Loucy (cell line): ENCODE measurements around the gene GRM5.

ENCODE experiments used
- H2AFZ ChIP-seq: fragments of 200-600 bp; sonication (generic); 2 replicates; pipeline ENCODE4 v1.6.0; 2016; ENCODE audit warnings: antibody characterized with exemption, mild to moderate bottlenecking, low read length, moderate library complexity
- H3F3A ChIP-seq: fragments of 200-600 bp; 2 replicates; pipeline ENCODE4 v1.6.0; 2016; ENCODE audit warnings: antibody characterized with exemption, low read depth, mild to moderate bottlenecking
- H3K27me3 ChIP-seq: fragments of 200-600 bp; sonication (generic); 2 replicates; pipeline ENCODE4 v1.6.1; 2014; ENCODE audit warnings: low read length, mild to moderate bottlenecking; ENCODE audit not compliant: insufficient read depth, poor library complexity, severe bottlenecking
- H3K36me3 ChIP-seq: fragments of 200-600 bp; sonication (generic); 2 replicates; pipeline ENCODE4 v1.6.1; 2016; ENCODE audit warnings: low read length; ENCODE audit not compliant: insufficient read depth
- H3K4me1 ChIP-seq: fragments of 200-600 bp; sonication (generic); 2 replicates; pipeline ENCODE4 v1.5.1; 2014; ENCODE audit warnings: low read length, mild to moderate bottlenecking; ENCODE audit not compliant: insufficient read depth, poor library complexity, severe bottlenecking
- H3K4me2 ChIP-seq: fragments of 200-600 bp; sonication (generic); 2 replicates; pipeline ENCODE4 v1.6.0; 2014; ENCODE audit warnings: antibody characterized with exemption, low read length, low read depth, mild to moderate bottlenecking; ENCODE audit not compliant: poor library complexity, severe bottlenecking
- H3K4me3 ChIP-seq: fragments of 200-600 bp; sonication (generic); 2 replicates; pipeline ENCODE4 v1.5.1; 2014; ENCODE audit warnings: low read length, mild to moderate bottlenecking, mixed read lengths; ENCODE audit not compliant: poor library complexity, severe bottlenecking
- H3K79me2 ChIP-seq: fragments of 200-600 bp; sonication (generic); 2 replicates; pipeline ENCODE4 v1.6.1; 2014; ENCODE audit warnings: low read length; ENCODE audit not compliant: insufficient read depth
- H3K9ac ChIP-seq: fragments of 200-600 bp; sonication (generic); 2 replicates; pipeline ENCODE4 v1.6.0; 2014; ENCODE audit warnings: mild to moderate bottlenecking, low read depth, low read length, moderate library complexity; ENCODE audit not compliant: poor library complexity, severe bottlenecking
- H3K9me2 ChIP-seq: fragments of 200-600 bp; sonication (generic); replicated peaks from 2 replicates; pipeline ENCODE4 v1.6.1; 2016; ENCODE audit warnings: low read depth, low read length, mixed read lengths
- H3K9me3 ChIP-seq: fragments of 200-600 bp; sonication (generic); 2 replicates; pipeline ENCODE4 v1.6.1; 2014; ENCODE audit warnings: mild to moderate bottlenecking, antibody characterized with exemption, low read length, low read depth; ENCODE audit not compliant: insufficient read depth
- H4K20me1 ChIP-seq: fragments of 200-600 bp; sonication (generic); 2 replicates; pipeline ENCODE4 v1.6.0; 2014; ENCODE audit warnings: antibody characterized with exemption, low read length, mild to moderate bottlenecking; ENCODE audit not compliant: insufficient read depth, poor library complexity, severe bottlenecking
- EZH2phosphoT487 ChIP-seq: fragments of 200-600 bp; IDR thresholded peaks from 2 replicates; pipeline ENCODE4 v1.6.1; 2018; ENCODE audit warnings: antibody characterized with exemption, mild to moderate bottlenecking, moderate library complexity, borderline replicate concordance
- TF ChIP-seq, protein P1 (sequence below): fragments of 200-600 bp; sonication (generic); conservative IDR thresholded peaks from 2 replicates; pipeline ENCODE4 v1.5.1; 2014; ENCODE audit warnings: mild to moderate bottlenecking, antibody characterized with exemption, low read length

The GRM5 gene

DNA sequence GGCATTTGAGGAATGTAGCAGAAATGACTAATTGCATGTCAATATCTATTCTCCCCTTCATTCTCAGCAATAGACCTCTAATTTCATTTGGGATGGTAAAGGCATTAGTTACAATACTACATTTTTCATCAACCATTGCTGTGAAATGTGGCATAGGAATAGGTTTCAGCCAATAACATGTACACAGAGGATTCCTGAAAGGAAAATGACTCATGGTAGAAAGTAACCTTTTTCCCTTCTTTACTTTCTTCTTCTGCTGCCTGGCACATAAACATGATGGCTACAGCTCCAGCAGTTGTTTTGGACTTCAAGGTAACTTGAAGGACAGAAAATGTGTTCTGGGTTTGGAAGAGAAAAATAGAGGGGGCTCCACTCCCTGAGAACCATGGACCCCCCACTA, 496.4 kb downstream of the GRM5 start:
- Histone ChIP-seq H2AFZ (no peak overlapping the region), H3K36me3 (no peaks in the 10 kb centered on the region), H3K79me2 (no peaks in the 10 kb centered on the region), H3F3A (no peaks in the 10 kb centered on the region), H3K4me1 (no peaks in the 10 kb centered on the region), H4K20me1 (no peaks in the 10 kb centered on the region), H3K9me3 (no peaks in the 10 kb centered on the region), H3K4me3 (no peak overlapping the region), H3K9ac (no peak overlapping the region), H3K27me3 (no peaks in the 10 kb centered on the region), H3K4me2 (no peak overlapping the region), H3K9me2 (no peaks in the 10 kb centered on the region)
- TF ChIP-seq EZH2phosphoT487 = no peak
- TF ChIP-seq, protein P1, sequence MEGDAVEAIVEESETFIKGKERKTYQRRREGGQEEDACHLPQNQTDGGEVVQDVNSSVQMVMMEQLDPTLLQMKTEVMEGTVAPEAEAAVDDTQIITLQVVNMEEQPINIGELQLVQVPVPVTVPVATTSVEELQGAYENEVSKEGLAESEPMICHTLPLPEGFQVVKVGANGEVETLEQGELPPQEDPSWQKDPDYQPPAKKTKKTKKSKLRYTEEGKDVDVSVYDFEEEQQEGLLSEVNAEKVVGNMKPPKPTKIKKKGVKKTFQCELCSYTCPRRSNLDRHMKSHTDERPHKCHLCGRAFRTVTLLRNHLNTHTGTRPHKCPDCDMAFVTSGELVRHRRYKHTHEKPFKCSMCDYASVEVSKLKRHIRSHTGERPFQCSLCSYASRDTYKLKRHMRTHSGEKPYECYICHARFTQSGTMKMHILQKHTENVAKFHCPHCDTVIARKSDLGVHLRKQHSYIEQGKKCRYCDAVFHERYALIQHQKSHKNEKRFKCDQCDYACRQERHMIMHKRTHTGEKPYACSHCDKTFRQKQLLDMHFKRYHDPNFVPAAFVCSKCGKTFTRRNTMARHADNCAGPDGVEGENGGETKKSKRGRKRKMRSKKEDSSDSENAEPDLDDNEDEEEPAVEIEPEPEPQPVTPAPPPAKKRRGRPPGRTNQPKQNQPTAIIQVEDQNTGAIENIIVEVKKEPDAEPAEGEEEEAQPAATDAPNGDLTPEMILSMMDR = no peak

DNA sequence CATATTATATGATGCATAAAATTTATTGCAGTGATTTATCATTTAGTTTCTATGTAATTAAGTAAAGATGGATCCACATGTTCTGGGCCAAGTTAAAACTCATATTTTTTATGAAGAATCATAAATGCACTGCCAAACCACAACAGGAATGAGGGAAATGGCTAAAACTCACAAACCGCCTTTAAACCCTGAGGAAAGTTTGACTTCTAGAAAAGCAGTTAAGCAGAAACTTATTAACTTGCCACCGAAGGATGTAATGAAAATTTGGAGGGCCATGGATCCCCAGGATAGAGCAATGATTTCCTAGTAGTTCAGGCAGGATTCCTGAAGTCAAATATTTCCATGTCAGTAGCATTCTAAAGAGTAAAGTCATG, 510.0 kb downstream of the GRM5 start:
- H3K4me1 ChIP-seq = no peaks in the 10 kb centered on the region
- H3F3A ChIP-seq = no peaks in the 10 kb centered on the region
- no peaks in the 10 kb centered on the region for H3K79me2 ChIP-seq
- no peaks in the 10 kb centered on the region for H3K9me3 ChIP-seq
- H3K4me2 ChIP-seq = no peak overlapping the region
- no peak overlapping the region for H2AFZ ChIP-seq
- H3K9me2 ChIP-seq = no peaks in the 10 kb centered on the region
- no peak overlapping the region for H3K9ac ChIP-seq
- no peak for TF ChIP-seq EZH2phosphoT487
- TF ChIP-seq, protein P1 = no peak
- no peak overlapping the region for H3K4me3 ChIP-seq
- no peaks in the 10 kb centered on the region for H4K20me1 ChIP-seq
- no peaks in the 10 kb centered on the region for H3K27me3 ChIP-seq
- no peaks in the 10 kb centered on the region for H3K36me3 ChIP-seq

DNA sequence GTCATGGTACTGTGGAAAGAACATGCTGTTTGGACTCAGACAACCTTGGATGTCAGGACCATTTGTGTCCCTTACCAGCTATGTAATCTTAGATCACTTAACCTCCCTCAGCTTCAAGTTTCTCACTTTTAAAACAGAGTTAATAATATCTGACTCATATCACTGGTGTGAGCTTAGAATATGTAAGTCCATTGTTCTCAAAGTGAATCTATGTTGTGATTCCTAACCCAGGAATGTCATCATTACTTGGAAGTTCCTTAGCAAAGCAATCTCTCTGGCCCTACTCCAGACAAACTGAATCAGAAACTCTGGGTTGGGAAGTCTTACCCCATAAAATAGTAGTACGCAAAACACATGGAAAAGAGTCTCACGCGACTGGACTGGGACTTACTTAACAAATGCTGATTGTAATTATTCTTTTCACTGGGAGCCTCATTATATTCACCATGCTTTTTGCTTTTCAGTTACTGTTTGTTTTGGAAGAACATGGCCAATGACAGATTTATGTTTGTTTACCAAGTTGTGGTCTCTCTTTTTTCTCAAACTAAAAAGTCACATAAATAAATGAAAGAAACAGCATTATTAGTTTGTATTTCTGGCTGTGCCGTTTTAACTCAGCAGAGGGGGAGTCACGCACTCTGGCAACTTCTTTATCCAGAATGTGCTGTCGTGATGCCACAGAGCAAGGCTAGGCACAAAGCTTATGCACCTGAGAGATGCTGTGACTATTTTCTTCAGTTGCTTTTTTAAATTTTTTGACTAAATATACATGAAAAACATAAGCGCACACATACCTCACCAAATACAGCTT, 510.6 kb downstream of the GRM5 start:
- no peak overlapping the region for H2AFZ ChIP-seq
- no peak overlapping the region for H3K4me3 ChIP-seq
- H3K36me3 ChIP-seq = no peaks in the 10 kb centered on the region
- no peaks in the 10 kb centered on the region for H3F3A ChIP-seq
- no peaks in the 10 kb centered on the region for H3K9me2 ChIP-seq
- no peaks in the 10 kb centered on the region for H4K20me1 ChIP-seq
- H3K4me2 ChIP-seq = no peak overlapping the region
- no peaks in the 10 kb centered on the region for H3K4me1 ChIP-seq
- H3K79me2 ChIP-seq = no peaks in the 10 kb centered on the region
- no peak overlapping the region for H3K9ac ChIP-seq
- no peaks in the 10 kb centered on the region for H3K9me3 ChIP-seq
- no peaks in the 10 kb centered on the region for H3K27me3 ChIP-seq
- TF ChIP-seq, protein P1 = no peak
- no peak for TF ChIP-seq EZH2phosphoT487
